Left renal pelvis (tissue), 4 donors: Measurements from ENCODE around the gene CD177. TPM values are rescaled to one million over a fixed set of nuclear protein-coding genes. Genes with fewer than 3 reads are reported as not detected.
"Not testable (repeated sequence)": the region's sequence is repeated elsewhere in the genome, so short reads cannot be mapped to it uniquely, and the experiment has no call there.

Experiments used
- DNase-seq, 4 donors: peaks; one replicate each; pipeline ENCODE4 v3.0.0-alpha.2; 2013; ENCODE audit warnings: low read depth in 4 of 4, low spot score in 3 of 4
- polyA plus RNA-seq, 4 donors: library from polyadenylated mRNA; unstranded; fragments of 120-200 nt; gene quantifications; one replicate each; pipeline ENCODE4 v1.2.1, GENCODE V29; 2013; ENCODE audit not compliant: insufficient read length in 4 of 4

The CD177 gene
- polyA plus RNA-seq, result under 1 TPM in 3 of 4 donors, not detected in 1; 0.40 to 0.66 (median 0.46) TPM

GRCh38 chr19:43353606-43354304, at the start of gene CD177:
CD177 (plus strand) TSS chr19:43353686; CDS start chr19:43353715, 29 bp downstream.
- DNase-seq, result no peak

- no peak for DNase-seq
These were observed 47.8 kb upstream of the CD177 start for GRCh38 chr19:43305642-43306041.

- no peak for DNase-seq
These were observed 47.4 kb upstream of the CD177 start for GRCh38 chr19:43306097-43306496.

GRCh38 chr19:43308244-43308815, 45.2 kb upstream of the CD177 start:
- DNase-seq, result no peak

- DNase-seq, result no peak
These were observed 44.0 kb upstream of the CD177 start for GRCh38 chr19:43309466-43309865.

- no peak for DNase-seq
These were observed 43.3 kb upstream of the CD177 start for GRCh38 chr19:43310221-43310620.

- no peak for DNase-seq
These were observed 42.2 kb upstream of the CD177 start for GRCh38 chr19:43311256-43311655.

- no peak for DNase-seq
These were observed 41.8 kb upstream of the CD177 start for GRCh38 chr19:43311706-43312105.

- DNase-seq, result no peak
These were observed 39.6 kb upstream of the CD177 start for GRCh38 chr19:43313711-43314495.

GRCh38 chr19:43315851-43316250, 37.6 kb upstream of the CD177 start:
- no peak for DNase-seq

- no peak for DNase-seq
These were observed 36.7 kb upstream of the CD177 start for GRCh38 chr19:43316591-43317319.

GRCh38 chr19:43318203-43318602, 35.3 kb upstream of the CD177 start:
- DNase-seq, result no peak

- no peak for DNase-seq
These were observed 34.6 kb upstream of the CD177 start for GRCh38 chr19:43318796-43319314.

GRCh38 chr19:43320546-43320945, 32.9 kb upstream of the CD177 start:
- DNase-seq, result no peak

- DNase-seq, result not testable (repeated sequence)
These were observed 26.7 kb upstream of the CD177 start for GRCh38 chr19:43326761-43327160.

GRCh38 chr19:43328561-43328960, 24.9 kb upstream of the CD177 start:
- DNase-seq, result not testable (repeated sequence)

- DNase-seq, result not testable (repeated sequence)
These were observed 24.4 kb upstream of the CD177 start for GRCh38 chr19:43329049-43329448.

- no peak for DNase-seq
These were observed 23.5 kb upstream of the CD177 start for GRCh38 chr19:43329989-43330388.

GRCh38 chr19:43330726-43331434, 22.6 kb upstream of the CD177 start:
- no peak for DNase-seq

- no peak for DNase-seq
These were observed 22.0 kb upstream of the CD177 start for GRCh38 chr19:43331435-43332010.
